ENCODE measurements around the gene GPR87.

Gene GPR87

DNA sequence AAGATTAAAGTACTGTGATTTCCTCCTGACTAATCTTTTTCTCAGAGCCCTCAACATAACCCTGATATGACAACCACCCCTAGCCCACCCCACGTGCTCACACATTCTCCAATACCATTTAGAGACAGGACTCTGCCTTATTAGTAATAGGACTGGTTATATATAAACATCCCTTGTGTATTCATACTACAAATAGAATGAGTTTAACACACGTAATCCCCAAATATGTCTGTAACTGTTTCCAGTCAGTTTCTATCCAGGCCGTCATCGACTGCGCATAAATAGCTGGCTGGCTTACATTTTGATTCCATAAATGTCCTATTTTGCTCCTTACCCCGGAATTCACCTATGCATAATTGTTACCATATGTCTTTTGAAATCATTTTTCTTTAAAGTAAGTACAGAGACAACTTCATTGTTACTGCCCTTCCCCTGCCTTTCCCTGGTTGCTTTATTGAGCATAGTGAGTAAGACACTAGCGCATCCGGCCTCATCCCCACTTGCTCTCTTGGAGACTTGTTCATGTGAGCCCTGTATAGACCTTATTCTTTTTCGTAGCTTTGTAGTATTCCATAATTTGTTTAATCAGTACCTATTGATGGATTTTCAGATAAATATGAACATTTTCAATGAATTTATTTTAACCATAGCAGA is 34.8 kb downstream of the GPR87 start:
- DNase-seq = no peak

DNA sequence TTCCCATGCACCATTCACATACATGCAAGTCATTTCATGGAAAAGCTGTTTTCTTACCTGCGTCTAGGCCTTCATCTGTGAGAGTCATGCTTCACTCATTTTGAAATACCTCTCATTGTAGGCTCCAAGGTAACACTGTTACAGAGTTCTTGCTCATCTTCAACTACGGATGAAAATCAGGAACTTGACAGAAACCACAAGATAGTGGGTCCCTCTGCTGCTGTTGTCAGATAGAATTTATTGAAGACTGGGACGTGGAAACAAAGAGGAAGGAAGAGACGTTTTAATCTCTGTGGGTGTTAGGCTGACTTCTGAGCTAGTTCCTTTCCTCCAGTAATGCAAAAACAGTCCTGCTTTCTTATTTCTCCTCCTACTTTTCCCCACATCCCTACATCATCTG is 38.4 kb downstream of the GPR87 start, which contains the start of gene P2RY14:
P2RY14 (minus strand) TSS at position 313 of the 400 bp plus-strand sequence. CDS start 64,226 bp downstream, outside the sequence.
- DNase-seq = no peak

DNA sequence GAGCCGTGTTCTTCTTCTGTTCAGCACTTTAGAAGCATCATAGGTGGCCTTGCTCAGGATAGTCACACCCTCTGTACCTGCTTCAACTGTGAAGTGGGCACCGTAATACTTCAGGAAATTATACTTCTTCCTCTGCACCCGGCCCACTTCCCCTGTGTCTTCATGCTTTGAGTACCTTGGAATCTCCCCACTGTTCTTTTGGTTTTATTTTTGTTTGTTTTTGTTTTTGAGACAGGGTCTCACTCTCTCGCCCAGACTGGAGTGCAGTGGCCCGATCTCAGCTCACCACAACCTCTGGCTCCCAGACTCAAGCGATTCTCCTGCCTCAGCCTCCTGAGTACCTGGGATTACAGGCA is 40.0 kb downstream of the GPR87 start:
- DNase-seq = no peak

DNA sequence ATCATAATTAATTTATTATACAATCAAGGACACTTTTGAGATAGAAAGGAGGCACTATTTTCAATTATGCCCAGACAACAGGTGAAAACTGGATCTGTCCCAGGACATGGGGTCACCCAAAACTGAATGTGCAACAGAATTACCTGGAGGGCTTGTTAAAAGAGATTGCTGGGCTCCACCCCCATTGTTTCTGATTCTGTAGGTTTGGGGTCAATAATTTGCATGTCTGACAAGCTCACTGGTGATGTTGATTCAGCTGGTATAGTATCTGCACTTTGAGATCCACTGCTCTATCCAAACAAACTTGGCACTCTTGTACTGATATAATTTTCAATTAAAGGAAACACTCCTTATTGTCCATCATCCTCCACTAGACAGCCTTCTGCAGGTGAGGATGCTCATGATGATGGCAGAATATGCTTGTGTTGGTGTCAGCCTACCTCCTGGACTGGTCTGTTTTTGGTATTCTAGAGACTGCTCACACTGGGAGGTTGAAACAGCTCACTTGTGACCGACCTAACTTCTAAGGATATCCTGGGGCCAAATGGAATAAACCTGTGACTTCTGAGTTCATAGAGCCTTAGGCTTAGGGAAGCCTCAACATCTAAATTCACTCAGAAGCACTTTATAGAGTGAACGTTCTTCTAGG is 40.5 kb downstream of the GPR87 start:
- DNase-seq = no peak

DNA sequence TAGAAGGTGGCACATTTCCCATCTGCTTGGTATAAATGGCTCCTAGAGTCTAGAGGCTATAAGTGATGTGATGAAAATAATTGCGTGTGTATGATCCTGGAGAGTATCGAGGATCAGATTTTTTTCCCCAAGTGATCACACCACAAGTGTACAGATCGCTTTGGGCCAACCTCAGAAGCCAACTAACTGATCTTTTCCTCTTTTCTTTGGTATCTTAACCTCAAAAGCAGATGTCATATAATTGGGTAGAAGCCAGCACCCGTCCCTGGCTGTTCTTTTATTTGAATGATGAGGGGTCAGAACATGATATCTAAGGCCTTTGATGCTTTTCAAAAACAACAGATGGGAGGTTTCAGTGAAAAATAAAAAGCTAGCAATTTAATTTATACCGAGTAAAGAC is 41.5 kb downstream of the GPR87 start:
- no peak for DNase-seq

DNA sequence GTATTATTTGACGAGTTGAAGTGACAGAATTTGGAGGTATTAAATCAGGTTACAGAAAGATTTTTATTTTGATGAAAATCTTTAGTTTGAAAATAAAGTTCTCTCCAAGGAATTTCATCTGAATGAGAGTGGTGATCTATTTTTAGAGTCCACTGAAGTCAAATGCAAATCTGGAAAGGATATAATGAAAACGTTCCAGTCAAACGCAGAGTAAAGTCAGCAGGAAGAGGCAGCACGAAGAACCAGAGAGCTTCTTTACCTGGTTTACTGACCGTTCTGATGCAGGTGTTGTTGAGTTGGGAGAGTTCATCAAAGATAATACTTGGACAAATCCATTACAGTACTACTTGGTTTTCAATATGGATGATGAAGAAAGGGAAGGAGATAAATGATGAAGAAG is 47.0 kb downstream of the GPR87 start:
- no peak for DNase-seq

DNA sequence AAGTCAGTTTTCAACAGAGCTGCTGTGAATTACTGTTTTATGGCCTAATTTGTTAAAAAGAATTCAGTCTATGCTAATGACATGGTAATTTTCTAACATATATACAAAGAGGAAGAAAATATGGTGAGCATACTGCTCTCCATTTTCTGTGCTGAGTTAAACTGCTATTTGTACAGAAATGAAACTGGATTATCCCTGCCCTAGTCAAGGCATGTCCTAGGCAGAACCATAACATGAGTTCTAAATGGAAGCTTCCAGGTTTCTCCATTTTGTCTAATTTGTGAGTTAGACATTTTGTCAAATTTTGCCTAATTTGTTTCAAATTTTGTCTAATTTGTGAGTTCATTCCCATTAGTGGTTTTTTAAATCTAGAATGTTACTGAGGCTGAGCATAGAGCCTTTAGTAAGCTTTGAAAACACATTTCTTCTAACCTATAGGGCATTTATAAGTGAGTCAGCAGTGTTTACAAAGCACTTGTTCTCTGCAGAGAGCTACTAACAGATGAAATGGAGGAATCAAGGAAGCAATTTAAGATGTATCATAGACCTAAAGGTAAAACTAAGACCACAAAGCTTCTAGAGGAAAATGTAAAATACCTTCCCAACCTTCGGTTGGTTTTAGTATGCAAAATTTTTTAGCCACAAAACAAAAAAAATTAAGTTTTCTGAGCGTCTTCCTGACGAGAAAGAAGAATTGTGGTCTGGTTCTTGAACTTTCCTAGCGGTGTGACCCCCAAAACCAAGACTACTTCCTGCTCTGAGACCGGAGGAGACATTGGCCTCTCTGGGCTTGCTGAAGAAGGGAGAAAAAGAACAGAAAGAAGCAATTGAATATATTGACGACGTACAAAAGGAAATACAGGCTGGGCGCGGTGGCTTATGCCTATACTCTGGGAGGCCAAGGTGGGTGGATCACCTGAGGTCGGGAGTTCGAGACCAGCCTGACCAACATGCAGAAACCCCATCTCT is 48.1 kb downstream of the GPR87 start:
- DNase-seq = no peak

DNA sequence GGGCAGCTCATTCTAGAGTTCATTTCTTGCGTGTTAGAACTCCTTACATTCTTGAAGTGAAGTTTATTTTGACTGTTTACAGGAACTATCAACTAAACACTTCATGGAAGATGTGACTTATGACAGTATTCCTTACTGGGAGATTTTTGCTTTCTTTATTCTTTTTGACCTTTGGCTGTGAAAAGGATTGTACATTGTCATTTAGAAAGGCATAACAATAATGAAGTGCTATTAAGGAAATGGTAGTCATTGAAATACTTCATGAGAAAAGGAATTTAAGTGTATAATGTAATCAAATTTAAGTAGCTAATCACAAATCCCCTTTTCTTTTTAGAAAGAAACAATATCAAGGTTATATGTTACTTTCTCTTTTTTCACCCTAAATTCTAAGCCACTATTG is 49.6 kb downstream of the GPR87 start:
- DNase-seq = no peak

DNA sequence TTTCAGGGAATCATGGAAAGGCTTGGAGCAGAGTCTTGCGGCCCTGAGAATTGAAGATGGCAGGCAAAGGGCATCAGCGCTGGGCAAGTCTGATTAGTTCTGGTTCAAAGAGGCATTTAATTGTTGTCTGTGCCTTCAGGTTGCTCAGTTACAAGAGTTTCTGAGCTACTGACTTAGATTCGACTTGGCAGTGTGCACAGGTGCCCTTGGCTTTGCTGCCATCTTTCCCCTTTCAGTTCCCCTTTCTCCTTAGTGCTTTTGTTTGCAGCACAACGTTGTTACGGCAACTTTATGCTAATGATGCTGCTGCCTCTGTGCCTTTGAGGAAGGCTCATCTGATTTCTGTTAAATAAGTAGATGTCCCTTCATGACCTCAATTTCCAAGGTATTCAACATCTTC is 50.8 kb downstream of the GPR87 start:
- no peak for DNase-seq

DNA sequence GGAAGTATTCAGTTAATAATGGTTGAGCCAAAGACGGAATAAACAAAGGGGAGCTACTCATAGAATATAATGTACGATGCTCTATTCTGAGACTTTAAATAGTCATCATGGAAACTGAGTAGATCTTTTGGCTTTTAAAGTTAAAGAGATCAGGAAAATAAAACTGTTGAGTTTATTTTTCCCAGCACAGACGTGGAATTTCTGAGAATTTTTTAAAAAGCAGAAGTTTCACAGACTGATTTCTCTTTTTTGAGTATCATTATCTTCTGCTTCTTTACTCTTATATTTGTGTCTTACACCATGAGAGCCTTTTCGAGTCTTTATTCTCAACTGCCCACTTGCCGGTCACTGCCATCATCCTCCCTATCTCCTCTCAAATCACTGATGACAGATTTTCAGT is 51.5 kb downstream of the GPR87 start:
- no peak for DNase-seq

DNA sequence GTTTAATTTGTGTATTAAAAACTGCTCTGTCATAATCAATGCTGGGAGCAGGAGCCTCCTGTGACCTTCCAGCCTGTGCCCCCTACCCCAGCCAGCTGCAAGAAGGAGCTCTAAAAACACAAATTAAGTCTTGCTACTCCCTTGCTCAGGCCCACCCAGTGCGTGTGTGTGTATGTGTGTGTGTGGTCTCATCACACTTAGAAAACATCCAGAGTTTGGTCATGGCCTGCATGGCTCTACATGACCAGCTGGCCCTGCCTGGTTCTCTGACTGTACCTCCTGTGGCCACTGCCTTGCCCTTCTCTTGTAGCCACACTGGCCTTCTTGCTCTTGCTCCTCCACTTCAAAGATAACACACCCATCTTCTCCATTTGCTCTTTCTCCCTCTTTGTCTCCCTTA is 52.0 kb downstream of the GPR87 start:
- DNase-seq = no peak

DNA sequence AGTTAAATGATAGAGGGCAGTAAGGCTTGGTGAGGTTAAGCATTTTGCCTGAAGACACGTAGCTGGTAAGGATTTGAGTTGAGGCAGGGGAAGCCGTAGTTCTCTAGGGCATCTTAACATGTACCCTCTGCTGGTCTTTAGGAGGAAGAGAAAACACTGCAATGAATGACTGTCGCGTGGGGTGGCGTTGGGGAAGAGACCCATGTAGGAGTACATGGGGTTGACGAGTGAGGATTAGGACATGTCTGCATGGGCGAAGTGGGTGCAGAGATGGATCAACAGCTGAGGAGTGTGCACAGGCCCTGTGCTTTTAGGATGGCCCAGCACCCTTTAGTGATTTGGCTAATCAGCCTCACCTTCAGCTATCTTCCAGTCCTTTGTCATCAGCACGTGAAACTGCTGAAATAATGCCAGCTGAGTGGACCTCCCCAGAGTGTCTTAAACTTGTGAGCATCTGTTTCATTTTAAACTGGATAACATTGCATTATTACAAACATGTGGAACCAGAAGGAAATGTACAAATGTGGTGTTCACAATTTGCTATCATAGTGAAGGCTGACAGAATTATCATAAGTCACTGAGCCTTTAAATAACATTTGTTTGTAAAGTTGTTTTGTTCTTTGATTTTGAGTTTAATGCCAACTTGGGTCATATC is 53.6 kb downstream of the GPR87 start:
- no peak for DNase-seq

DNA sequence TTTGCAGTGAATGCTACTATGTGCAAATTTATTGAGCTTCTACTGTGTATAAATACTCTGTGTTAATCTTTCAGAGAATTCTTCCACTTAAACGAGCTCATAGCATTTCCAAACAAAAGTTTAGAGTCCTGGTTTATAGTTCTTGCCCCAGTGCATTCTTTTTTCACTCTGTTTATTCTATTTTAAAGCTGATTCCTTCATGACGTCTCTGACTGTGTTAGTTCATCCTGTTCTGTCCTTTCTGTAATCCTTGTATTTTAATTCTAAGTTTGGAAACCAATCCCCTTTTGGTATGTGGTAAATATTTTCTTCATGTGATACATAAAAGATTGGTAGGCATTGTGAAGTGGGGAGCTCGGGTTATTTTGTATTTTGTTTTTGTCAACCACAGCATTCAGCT is 57.0 kb downstream of the GPR87 start:
- DNase-seq = no peak

DNA sequence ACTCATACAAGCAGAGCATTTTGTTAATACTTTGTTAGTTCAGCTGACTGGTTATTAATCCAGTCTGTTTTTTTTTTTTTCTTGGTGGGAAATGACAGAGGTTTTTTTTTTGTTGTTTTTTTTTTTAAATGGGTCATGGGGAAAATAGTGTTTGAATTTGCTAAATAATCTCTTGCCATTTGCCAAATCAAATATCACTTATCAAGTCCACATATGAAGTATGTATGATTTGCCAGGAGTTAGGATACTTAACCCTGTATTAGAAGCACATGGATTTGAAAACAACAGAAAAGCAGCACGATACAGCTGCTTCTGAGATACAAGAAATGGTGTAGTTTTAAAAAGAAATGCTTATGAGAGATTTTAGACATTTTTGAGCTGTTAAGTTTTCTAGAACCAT is 59.9 kb downstream of the GPR87 start:
- DNase-seq = no peak

DNA sequence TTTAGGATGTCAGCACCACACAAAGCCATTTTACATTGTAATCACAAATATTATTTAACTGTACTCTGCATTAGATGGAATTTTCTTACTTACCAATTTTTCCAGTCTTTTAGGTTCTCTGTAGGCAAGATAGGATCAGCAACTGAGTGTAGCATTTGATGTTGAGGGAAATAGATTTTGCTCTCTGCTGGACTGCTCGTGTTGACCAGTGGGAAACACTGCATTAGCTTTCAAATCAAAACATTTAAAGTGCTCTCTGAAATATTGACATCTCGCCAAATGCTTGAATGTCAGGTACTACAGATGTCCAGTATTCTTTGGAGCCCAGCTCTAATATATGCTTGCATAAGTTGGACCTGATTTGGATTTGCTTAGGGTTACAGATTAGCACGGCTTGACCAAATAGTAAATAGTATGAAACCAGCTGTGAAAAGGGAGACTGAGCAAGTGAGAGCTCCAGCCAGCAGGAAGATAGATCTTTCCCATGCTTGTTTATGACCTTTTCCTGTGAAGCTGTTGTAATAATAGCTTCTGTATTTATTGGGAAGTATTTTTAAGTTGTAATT is 67.8 kb downstream of the GPR87 start:
- no peak for DNase-seq
